ENCODE results near the gene PDZD4.

Gene PDZD4

GRCh38 chrX:153866302-153867019 lies 36.1 kb upstream of the PDZD4 start:
- Histone ChIP-seq H3K4me3 (ENCODE audit: low read length) (no peak overlapping the region), H3K4me1 (ENCODE audit: insufficient read depth, low read length) (no peaks in the 10 kb centered on the region), H3K9ac (ENCODE audit: low read depth, low read length) (no peak overlapping the region), H3K27ac (ENCODE audit: low read depth, low read length) (no peak overlapping the region), H3K36me3 (ENCODE audit: insufficient read depth, low read length) (peaks cover 22% of the 10 kb centered on the region), H3K9me3 (ENCODE audit: insufficient read depth, low read depth, low read length) (no peaks in the 10 kb centered on the region), H3K27me3 (ENCODE audit: insufficient read depth, low read length) (no peaks in the 10 kb centered on the region)
- WGBS, result 94% methylated on average over 22 of the region's 22 CpGs

- Histone ChIP-seq H3K9me3 (ENCODE audit: insufficient read depth, low read depth, low read length) (no peaks in the 10 kb centered on the region), H3K4me1 (ENCODE audit: insufficient read depth, low read length) (no peaks in the 10 kb centered on the region), H3K9ac (ENCODE audit: low read depth, low read length) (no peak overlapping the region), H3K4me3 (ENCODE audit: low read length) (no peak overlapping the region), H3K27me3 (ENCODE audit: insufficient read depth, low read length) (no peaks in the 10 kb centered on the region), H3K36me3 (ENCODE audit: insufficient read depth, low read length) (peaks cover 20% of the 10 kb centered on the region), H3K27ac (ENCODE audit: low read depth, low read length) (no peak overlapping the region)
- 93% methylated on average over 9 of the region's 9 CpGs for WGBS
These were observed 35.3 kb upstream of the PDZD4 start for GRCh38 chrX:153865685-153866084.

GRCh38 chrX:153865321-153865580 lies 34.9 kb upstream of the PDZD4 start:
- Histone ChIP-seq H3K27ac (ENCODE audit: low read depth, low read length) (no peak overlapping the region), H3K36me3 (ENCODE audit: insufficient read depth, low read length) (peaks cover 18% of the 10 kb centered on the region), H3K27me3 (ENCODE audit: insufficient read depth, low read length) (no peaks in the 10 kb centered on the region)

GRCh38 chrX:153864561-153865320 lies 34.4 kb upstream of the PDZD4 start:
- 95% methylated on average over 30 of the region's 30 CpGs for WGBS
- H3K9me3 ChIP-seq (ENCODE audit: insufficient read depth, low read depth, low read length), result no peaks in the 10 kb centered on the region
- no peaks in the 10 kb centered on the region for H3K27me3 ChIP-seq (ENCODE audit: insufficient read depth, low read length)
- H3K4me3 ChIP-seq (ENCODE audit: low read length), result no peak overlapping the region
- H3K4me1 ChIP-seq (ENCODE audit: insufficient read depth, low read length), result no peaks in the 10 kb centered on the region
- no peak overlapping the region for H3K27ac ChIP-seq (ENCODE audit: low read depth, low read length)
- no peak overlapping the region for H3K9ac ChIP-seq (ENCODE audit: low read depth, low read length)
- peaks cover 18% of the 10 kb centered on the region for H3K36me3 ChIP-seq (ENCODE audit: insufficient read depth, low read length)

More at GRCh38 chrX:153865321-153865580, 34.9 kb upstream of the PDZD4 start:
- Histone ChIP-seq H3K9me3 (ENCODE audit: insufficient read depth, low read depth, low read length) (no peaks in the 10 kb centered on the region), H3K4me1 (ENCODE audit: insufficient read depth, low read length) (no peaks in the 10 kb centered on the region), H3K9ac (ENCODE audit: low read depth, low read length) (no peak overlapping the region), H3K4me3 (ENCODE audit: low read length) (no peak overlapping the region)
- WGBS, result 96% methylated on average over 11 of the region's 11 CpGs

GRCh38 chrX:153864101-153864500 lies 33.8 kb upstream of the PDZD4 start:
- 92% methylated on average over 10 of the region's 10 CpGs for WGBS
- H3K27me3 ChIP-seq (ENCODE audit: insufficient read depth, low read length), result no peaks in the 10 kb centered on the region
- H3K9me3 ChIP-seq (ENCODE audit: insufficient read depth, low read depth, low read length), result no peaks in the 10 kb centered on the region
- no peak overlapping the region for H3K27ac ChIP-seq (ENCODE audit: low read depth, low read length)
- no peaks in the 10 kb centered on the region for H3K4me1 ChIP-seq (ENCODE audit: insufficient read depth, low read length)
- no peak overlapping the region for H3K9ac ChIP-seq (ENCODE audit: low read depth, low read length)
- H3K36me3 ChIP-seq (ENCODE audit: insufficient read depth, low read length), result peaks cover 16% of the 10 kb centered on the region
- no peak overlapping the region for H3K4me3 ChIP-seq (ENCODE audit: low read length)

- H3K27ac ChIP-seq (ENCODE audit: low read depth, low read length), result no peak overlapping the region
- no peaks in the 10 kb centered on the region for H3K9me3 ChIP-seq (ENCODE audit: insufficient read depth, low read depth, low read length)
- H3K36me3 ChIP-seq (ENCODE audit: insufficient read depth, low read length), result peaks cover 11% of the 10 kb centered on the region
- no peaks in the 10 kb centered on the region for H3K27me3 ChIP-seq (ENCODE audit: insufficient read depth, low read length)
- H3K9ac ChIP-seq (ENCODE audit: low read depth, low read length), result no peak overlapping the region
- no peaks in the 10 kb centered on the region for H3K4me1 ChIP-seq (ENCODE audit: insufficient read depth, low read length)
- H3K4me3 ChIP-seq (ENCODE audit: low read length), result no peak overlapping the region
- WGBS, result 73% methylated on average over 26 of the region's 28 CpGs
These were observed 33.1 kb upstream of the PDZD4 start for GRCh38 chrX:153863251-153863991.

GRCh38 chrX:153862369-153863250 lies 32.3 kb upstream of the PDZD4 start:
- Histone ChIP-seq H3K27ac (ENCODE audit: low read depth, low read length) (no peak overlapping the region), H3K9ac (ENCODE audit: low read depth, low read length) (no peak overlapping the region), H3K9me3 (ENCODE audit: insufficient read depth, low read depth, low read length) (no peaks in the 10 kb centered on the region), H3K36me3 (ENCODE audit: insufficient read depth, low read length) (peaks cover 9% of the 10 kb centered on the region), H3K27me3 (ENCODE audit: insufficient read depth, low read length) (no peaks in the 10 kb centered on the region), H3K4me1 (ENCODE audit: insufficient read depth, low read length) (no peaks in the 10 kb centered on the region), H3K4me3 (ENCODE audit: low read length) (no peak overlapping the region)
- 69% methylated on average over 20 of the region's 22 CpGs for WGBS

GRCh38 chrX:153861733-153862310 lies 31.5 kb upstream of the PDZD4 start:
- Histone ChIP-seq H3K4me3 (ENCODE audit: low read length) (no peak overlapping the region), H3K36me3 (ENCODE audit: insufficient read depth, low read length) (peaks cover 6% of the 10 kb centered on the region), H3K27me3 (ENCODE audit: insufficient read depth, low read length) (no peaks in the 10 kb centered on the region), H3K9ac (ENCODE audit: low read depth, low read length) (no peak overlapping the region), H3K27ac (ENCODE audit: low read depth, low read length) (no peak overlapping the region), H3K9me3 (ENCODE audit: insufficient read depth, low read depth, low read length) (no peaks in the 10 kb centered on the region), H3K4me1 (ENCODE audit: insufficient read depth, low read length) (no peaks in the 10 kb centered on the region)
- WGBS, result 83% methylated on average over 21 of the region's 21 CpGs

GRCh38 chrX:153861151-153861550 lies 30.8 kb upstream of the PDZD4 start:
- no peak overlapping the region for H3K9ac ChIP-seq (ENCODE audit: low read depth, low read length)
- no peaks in the 10 kb centered on the region for H3K4me1 ChIP-seq (ENCODE audit: insufficient read depth, low read length)
- H3K36me3 ChIP-seq (ENCODE audit: insufficient read depth, low read length), result peaks cover 4% of the 10 kb centered on the region; the same call in 1 of the 2 replicates
- H3K27ac ChIP-seq (ENCODE audit: low read depth, low read length), result no peak overlapping the region
- H3K9me3 ChIP-seq (ENCODE audit: insufficient read depth, low read depth, low read length), result no peaks in the 10 kb centered on the region
- no peaks in the 10 kb centered on the region; the same call in 1 of the 2 replicates for H3K27me3 ChIP-seq (ENCODE audit: insufficient read depth, low read length)
- 90% methylated on average over 8 of the region's 10 CpGs for WGBS
- H3K4me3 ChIP-seq (ENCODE audit: low read length), result no peak overlapping the region

- H3K27ac ChIP-seq (ENCODE audit: low read depth, low read length), result no peak overlapping the region
- H3K4me3 ChIP-seq (ENCODE audit: low read length), result no peak overlapping the region
- no peak overlapping the region for H3K9ac ChIP-seq (ENCODE audit: low read depth, low read length)
- no peaks in the 10 kb centered on the region for H3K4me1 ChIP-seq (ENCODE audit: insufficient read depth, low read length)
- H3K27me3 ChIP-seq (ENCODE audit: insufficient read depth, low read length), result no peaks in the 10 kb centered on the region; the same call in 1 of the 2 replicates
- WGBS, result 84% methylated on average over 2 of the region's 2 CpGs
- no peaks in the 10 kb centered on the region for H3K36me3 ChIP-seq (ENCODE audit: insufficient read depth, low read length)
- H3K9me3 ChIP-seq (ENCODE audit: insufficient read depth, low read depth, low read length), result no peaks in the 10 kb centered on the region
These were observed 27.1 kb upstream of the PDZD4 start for GRCh38 chrX:153857348-153857903.
